ENCODE measurements around the gene PNLIPRP2.

DNA sequence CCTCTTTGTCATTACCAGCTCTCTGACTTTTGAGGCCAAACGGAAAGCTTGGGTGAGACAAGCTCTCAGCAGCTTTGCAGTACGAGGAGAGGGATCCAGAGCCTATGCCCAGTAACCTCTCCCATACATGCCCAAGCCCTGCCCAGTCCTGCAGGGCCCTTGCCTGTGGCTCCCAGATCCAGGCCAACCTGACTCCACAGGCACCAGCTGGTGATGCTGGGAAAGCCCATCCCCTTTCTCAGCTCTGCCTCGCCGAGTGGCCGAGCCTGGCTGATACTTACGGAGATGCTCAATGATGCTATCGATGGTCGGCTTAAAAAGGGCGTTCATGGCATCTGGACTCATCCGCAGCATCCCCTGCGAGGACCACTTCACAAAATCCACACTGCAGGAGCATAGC, 55.4 kb downstream of the PNLIPRP2 start:
- TF ChIP-seq, protein P1, sequence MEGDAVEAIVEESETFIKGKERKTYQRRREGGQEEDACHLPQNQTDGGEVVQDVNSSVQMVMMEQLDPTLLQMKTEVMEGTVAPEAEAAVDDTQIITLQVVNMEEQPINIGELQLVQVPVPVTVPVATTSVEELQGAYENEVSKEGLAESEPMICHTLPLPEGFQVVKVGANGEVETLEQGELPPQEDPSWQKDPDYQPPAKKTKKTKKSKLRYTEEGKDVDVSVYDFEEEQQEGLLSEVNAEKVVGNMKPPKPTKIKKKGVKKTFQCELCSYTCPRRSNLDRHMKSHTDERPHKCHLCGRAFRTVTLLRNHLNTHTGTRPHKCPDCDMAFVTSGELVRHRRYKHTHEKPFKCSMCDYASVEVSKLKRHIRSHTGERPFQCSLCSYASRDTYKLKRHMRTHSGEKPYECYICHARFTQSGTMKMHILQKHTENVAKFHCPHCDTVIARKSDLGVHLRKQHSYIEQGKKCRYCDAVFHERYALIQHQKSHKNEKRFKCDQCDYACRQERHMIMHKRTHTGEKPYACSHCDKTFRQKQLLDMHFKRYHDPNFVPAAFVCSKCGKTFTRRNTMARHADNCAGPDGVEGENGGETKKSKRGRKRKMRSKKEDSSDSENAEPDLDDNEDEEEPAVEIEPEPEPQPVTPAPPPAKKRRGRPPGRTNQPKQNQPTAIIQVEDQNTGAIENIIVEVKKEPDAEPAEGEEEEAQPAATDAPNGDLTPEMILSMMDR (IDR thresholded peaks at IDR 0.05; ENCODE audit: low read length) = no peak
- TF ChIP-seq EZH2phosphoT487 (IDR thresholded peaks at IDR 0.05; ENCODE audit: low read length) (no peak), EZH2 (optimal IDR thresholded peaks at IDR 0.05; ENCODE audit: low read depth, low read length) (no peak)
